HEK293 (cell line): ENCODE measurements around the gene ASIC3.

Experiments
- BCL11A ChIP-seq: fragments of 450-650 bp; formaldehyde crosslinking; IDR thresholded peaks from 2 replicates; pipeline ENCODE4 v1.5.1; 2016; ENCODE audit warnings: low read depth, missing biosample characterization, missing genetic modification characterization
- GLIS2 ChIP-seq: fragments of 450-650 bp; formaldehyde crosslinking; IDR thresholded peaks from 2 replicates; pipeline ENCODE4 v1.5.1; 2016; ENCODE audit warnings: missing biosample characterization, missing genetic modification characterization
- HOXD13 ChIP-seq: sonication (generic); formaldehyde crosslinking; IDR thresholded peaks from 2 replicates; pipeline ENCODE4 v1.8.0; 2022; ENCODE audit warnings: missing genetic modification reagents, borderline replicate concordance
- KLF1 ChIP-seq: fragments of 450-650 bp; formaldehyde crosslinking; IDR thresholded peaks from 2 replicates; pipeline ENCODE4 v1.5.1; 2016; ENCODE audit warnings: missing biosample characterization, missing genetic modification characterization
- SP2 ChIP-seq: fragments of 450-650 bp; formaldehyde crosslinking; IDR thresholded peaks from 2 replicates; pipeline ENCODE4 v1.5.1; 2016; ENCODE audit warnings: missing biosample characterization, missing genetic modification characterization
- ZNF416 ChIP-seq: fragments of 450-650 bp; formaldehyde crosslinking; IDR thresholded peaks from 2 replicates; pipeline ENCODE4 v1.5.1; 2016; ENCODE audit warnings: missing biosample characterization, missing genetic modification characterization
- ZNF777 ChIP-seq: fragments of 450-650 bp; formaldehyde crosslinking; IDR thresholded peaks from 2 replicates; pipeline ENCODE4 v1.5.1; 2017; ENCODE audit warnings: missing biosample characterization, missing genetic modification characterization, borderline replicate concordance
- TF ChIP-seq, protein P1 (sequence below): fragments of 450-650 bp; formaldehyde crosslinking; optimal IDR thresholded peaks from 2 replicates; pipeline ENCODE3; 2016; ENCODE audit warnings: missing biosample characterization, mild to moderate bottlenecking, missing genetic modification characterization
- TF ChIP-seq, protein P2 (sequence below): fragments of 450-650 bp; formaldehyde crosslinking; IDR thresholded peaks from 2 replicates; pipeline ENCODE4 v1.5.1; 2016; ENCODE audit warnings: missing biosample characterization, missing genetic modification characterization
- TF ChIP-seq, protein P3 (sequence below): fragments of 450-650 bp; formaldehyde crosslinking; IDR thresholded peaks from 2 replicates; pipeline ENCODE4 v1.5.1; 2017; ENCODE audit warnings: missing biosample characterization, missing genetic modification characterization
- TF ChIP-seq, protein P4 (sequence below): fragments of 450-650 bp; formaldehyde crosslinking; IDR thresholded peaks from 2 replicates; pipeline ENCODE4 v1.5.1; 2016; ENCODE audit warnings: missing biosample characterization, missing genetic modification characterization
- TF ChIP-seq, protein P5 (sequence below): fragments of 450-650 bp; formaldehyde crosslinking; IDR thresholded peaks from 2 replicates; pipeline ENCODE4 v1.5.1; 2016; ENCODE audit warnings: missing biosample characterization, missing genetic modification characterization
- TF ChIP-seq, protein P6 (sequence below): fragments of 450-650 bp; formaldehyde crosslinking; IDR thresholded peaks from 2 replicates; pipeline ENCODE4 v1.5.1; 2017; ENCODE audit warnings: missing biosample characterization, missing genetic modification characterization
- TF ChIP-seq, protein P7 (sequence below): fragments of 450-650 bp; formaldehyde crosslinking; IDR thresholded peaks from 2 replicates; pipeline ENCODE4; 2016; ENCODE audit warnings: missing biosample characterization, missing genetic modification characterization

The ASIC3 gene

DNA sequence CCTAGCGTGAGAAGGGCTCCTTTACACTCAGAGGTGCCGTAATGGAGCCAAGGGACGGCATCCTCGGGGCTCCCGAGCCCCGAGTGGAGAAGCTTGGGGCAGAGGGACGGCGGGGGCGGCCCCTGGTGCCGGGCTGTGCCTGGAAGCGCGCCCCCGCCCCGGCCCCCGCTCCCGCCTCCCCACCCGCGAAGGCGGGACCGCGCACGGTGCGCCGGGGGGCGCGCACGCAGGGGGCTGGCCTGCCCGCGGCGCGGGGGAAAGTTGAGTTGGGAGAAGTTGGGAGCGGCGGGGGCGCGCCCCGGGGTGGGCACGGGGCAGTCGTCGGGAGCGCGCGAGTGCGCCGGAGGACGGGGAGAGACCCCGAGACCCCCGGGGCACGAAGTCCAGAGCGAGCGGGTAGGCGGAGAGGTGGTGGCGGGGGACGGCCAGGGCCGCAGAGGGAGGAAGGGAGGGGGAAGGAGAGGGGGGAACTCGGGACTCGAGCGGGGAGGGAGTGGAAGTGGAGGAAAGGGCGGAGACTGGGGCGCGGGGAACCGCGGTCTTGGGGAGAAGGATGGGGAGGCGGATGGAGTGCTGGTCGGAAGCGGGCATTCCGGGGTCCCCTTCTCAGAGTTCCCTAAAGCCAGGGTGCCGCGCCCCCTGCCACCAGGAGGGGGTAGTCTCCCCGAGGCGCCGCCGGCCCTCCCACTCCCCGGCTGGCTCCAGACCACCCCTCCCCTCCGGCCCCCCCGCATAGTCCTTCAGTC, 11.2 kb downstream of the ASIC3 start, which contains the start of gene SLC4A2 (continued):
- TF ChIP-seq, protein P1, sequence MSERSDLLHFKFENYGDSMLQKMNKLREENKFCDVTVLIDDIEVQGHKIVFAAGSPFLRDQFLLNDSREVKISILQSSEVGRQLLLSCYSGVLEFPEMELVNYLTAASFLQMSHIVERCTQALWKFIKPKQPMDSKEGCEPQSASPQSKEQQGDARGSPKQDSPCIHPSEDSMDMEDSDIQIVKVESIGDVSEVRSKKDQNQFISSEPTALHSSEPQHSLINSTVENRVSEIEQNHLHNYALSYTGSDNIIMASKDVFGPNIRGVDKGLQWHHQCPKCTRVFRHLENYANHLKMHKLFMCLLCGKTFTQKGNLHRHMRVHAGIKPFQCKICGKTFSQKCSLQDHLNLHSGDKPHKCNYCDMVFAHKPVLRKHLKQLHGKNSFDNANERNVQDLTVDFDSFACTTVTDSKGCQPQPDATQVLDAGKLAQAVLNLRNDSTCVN (tag by site-specific recombination) = peak; percentile 94
- TF ChIP-seq, protein P2, sequence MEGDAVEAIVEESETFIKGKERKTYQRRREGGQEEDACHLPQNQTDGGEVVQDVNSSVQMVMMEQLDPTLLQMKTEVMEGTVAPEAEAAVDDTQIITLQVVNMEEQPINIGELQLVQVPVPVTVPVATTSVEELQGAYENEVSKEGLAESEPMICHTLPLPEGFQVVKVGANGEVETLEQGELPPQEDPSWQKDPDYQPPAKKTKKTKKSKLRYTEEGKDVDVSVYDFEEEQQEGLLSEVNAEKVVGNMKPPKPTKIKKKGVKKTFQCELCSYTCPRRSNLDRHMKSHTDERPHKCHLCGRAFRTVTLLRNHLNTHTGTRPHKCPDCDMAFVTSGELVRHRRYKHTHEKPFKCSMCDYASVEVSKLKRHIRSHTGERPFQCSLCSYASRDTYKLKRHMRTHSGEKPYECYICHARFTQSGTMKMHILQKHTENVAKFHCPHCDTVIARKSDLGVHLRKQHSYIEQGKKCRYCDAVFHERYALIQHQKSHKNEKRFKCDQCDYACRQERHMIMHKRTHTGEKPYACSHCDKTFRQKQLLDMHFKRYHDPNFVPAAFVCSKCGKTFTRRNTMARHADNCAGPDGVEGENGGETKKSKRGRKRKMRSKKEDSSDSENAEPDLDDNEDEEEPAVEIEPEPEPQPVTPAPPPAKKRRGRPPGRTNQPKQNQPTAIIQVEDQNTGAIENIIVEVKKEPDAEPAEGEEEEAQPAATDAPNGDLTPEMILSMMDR (tag by site-specific recombination) = peak; percentile 67
- TF ChIP-seq GLIS2 (tag by site-specific recombination) (peak; percentile 88; the same call in 1 of the 2 replicates), ZNF777 (tag by site-specific recombination) (0 out of 2 replicates have a peak, but pooled peaks have one; percentile 0), KLF1 (tag by site-specific recombination) (peak; percentile 59), HOXD13 (CRISPR knock-in tag) (no peak), BCL11A (tag by site-specific recombination) (no peak), SP2 (tag by site-specific recombination) (peak; percentile 59), ZNF416 (tag by site-specific recombination) (no peak)
- TF ChIP-seq, protein P3, sequence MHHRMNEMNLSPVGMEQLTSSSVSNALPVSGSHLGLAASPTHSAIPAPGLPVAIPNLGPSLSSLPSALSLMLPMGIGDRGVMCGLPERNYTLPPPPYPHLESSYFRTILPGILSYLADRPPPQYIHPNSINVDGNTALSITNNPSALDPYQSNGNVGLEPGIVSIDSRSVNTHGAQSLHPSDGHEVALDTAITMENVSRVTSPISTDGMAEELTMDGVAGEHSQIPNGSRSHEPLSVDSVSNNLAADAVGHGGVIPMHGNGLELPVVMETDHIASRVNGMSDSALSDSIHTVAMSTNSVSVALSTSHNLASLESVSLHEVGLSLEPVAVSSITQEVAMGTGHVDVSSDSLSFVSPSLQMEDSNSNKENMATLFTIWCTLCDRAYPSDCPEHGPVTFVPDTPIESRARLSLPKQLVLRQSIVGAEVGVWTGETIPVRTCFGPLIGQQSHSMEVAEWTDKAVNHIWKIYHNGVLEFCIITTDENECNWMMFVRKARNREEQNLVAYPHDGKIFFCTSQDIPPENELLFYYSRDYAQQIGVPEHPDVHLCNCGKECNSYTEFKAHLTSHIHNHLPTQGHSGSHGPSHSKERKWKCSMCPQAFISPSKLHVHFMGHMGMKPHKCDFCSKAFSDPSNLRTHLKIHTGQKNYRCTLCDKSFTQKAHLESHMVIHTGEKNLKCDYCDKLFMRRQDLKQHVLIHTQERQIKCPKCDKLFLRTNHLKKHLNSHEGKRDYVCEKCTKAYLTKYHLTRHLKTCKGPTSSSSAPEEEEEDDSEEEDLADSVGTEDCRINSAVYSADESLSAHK = 0 out of 2 replicates have a peak, but pooled peaks have one; percentile 12
- TF ChIP-seq, protein P4, sequence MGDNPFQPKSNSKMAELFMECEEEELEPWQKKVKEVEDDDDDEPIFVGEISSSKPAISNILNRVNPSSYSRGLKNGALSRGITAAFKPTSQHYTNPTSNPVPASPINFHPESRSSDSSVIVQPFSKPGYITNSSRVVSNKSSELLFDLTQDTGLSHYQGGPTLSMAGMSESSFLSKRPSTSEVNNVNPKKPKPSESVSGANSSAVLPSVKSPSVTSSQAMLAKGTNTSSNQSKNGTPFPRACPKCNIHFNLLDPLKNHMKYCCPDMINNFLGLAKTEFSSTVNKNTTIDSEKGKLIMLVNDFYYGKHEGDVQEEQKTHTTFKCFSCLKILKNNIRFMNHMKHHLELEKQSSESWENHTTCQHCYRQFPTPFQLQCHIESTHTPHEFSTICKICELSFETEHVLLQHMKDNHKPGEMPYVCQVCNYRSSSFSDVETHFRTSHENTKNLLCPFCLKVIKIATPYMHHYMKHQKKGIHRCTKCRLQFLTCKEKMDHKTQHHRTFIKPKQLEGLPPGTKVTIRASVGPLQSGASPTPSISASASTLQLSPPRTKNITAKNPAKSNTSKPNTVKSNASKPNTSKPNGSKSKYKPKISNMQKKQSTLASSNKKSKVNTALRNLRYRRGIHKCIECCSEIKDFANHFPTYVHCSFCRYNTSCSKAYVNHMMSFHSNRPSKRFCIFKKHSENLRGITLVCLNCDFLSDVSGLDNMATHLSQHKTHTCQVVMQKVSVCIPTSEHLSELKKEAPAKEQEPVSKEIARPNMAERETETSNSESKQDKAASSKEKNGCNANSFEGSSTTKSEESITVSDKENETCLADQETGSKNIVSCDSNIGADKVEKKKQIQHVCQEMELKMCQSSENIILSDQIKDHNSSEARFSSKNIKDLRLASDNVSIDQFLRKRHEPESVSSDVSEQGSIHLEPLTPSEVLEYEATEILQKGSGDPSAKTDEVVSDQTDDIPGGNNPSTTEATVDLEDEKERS = no peak
- TF ChIP-seq, protein P5, sequence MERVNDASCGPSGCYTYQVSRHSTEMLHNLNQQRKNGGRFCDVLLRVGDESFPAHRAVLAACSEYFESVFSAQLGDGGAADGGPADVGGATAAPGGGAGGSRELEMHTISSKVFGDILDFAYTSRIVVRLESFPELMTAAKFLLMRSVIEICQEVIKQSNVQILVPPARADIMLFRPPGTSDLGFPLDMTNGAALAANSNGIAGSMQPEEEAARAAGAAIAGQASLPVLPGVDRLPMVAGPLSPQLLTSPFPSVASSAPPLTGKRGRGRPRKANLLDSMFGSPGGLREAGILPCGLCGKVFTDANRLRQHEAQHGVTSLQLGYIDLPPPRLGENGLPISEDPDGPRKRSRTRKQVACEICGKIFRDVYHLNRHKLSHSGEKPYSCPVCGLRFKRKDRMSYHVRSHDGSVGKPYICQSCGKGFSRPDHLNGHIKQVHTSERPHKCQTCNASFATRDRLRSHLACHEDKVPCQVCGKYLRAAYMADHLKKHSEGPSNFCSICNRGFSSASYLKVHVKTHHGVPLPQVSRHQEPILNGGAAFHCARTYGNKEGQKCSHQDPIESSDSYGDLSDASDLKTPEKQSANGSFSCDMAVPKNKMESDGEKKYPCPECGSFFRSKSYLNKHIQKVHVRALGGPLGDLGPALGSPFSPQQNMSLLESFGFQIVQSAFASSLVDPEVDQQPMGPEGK (tag by site-specific recombination) = peak; percentile 81
- TF ChIP-seq, protein P6, sequence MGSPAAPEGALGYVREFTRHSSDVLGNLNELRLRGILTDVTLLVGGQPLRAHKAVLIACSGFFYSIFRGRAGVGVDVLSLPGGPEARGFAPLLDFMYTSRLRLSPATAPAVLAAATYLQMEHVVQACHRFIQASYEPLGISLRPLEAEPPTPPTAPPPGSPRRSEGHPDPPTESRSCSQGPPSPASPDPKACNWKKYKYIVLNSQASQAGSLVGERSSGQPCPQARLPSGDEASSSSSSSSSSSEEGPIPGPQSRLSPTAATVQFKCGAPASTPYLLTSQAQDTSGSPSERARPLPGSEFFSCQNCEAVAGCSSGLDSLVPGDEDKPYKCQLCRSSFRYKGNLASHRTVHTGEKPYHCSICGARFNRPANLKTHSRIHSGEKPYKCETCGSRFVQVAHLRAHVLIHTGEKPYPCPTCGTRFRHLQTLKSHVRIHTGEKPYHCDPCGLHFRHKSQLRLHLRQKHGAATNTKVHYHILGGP (tag by site-specific recombination) = no peak
- TF ChIP-seq, protein P7, sequence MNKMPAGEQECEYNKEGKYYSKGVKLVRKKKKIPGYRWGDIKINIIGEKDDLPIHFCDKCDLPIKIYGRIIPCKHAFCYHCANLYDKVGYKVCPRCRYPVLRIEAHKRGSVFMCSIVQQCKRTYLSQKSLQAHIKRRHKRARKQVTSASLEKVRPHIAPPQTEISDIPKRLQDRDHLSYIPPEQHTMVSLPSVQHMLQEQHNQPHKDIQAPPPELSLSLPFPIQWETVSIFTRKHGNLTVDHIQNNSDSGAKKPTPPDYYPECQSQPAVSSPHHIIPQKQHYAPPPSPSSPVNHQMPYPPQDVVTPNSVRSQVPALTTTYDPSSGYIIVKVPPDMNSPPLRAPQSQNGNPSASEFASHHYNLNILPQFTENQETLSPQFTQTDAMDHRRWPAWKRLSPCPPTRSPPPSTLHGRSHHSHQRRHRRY (tag by site-specific recombination) = no peak
